ENCODE measurements around the gene VANGL2.

VANGL2 gene

GRCh38 chr1:160406131-160406968 is 6.0 kb downstream of the VANGL2 start:
- DNase-seq (ENCODE audit: low spot score), result no peak

GRCh38 chr1:160407839-160408801 is 7.8 kb downstream of the VANGL2 start:
- no peak for DNase-seq (ENCODE audit: low spot score)

- DNase-seq (ENCODE audit: low spot score), result no peak
Measured at GRCh38 chr1:160408864-160409263, 8.5 kb downstream of the VANGL2 start.

- DNase-seq (ENCODE audit: low spot score), result no peak
Measured at GRCh38 chr1:160409486-160409885, 9.1 kb downstream of the VANGL2 start.

- DNase-seq (ENCODE audit: low spot score), result no peak
Measured at GRCh38 chr1:160410406-160411005, 10.1 kb downstream of the VANGL2 start.

- DNase-seq (ENCODE audit: low spot score), result no peak
Measured at GRCh38 chr1:160411271-160412027, 11.1 kb downstream of the VANGL2 start.

GRCh38 chr1:160412028-160412362 is 11.6 kb downstream of the VANGL2 start:
- DNase-seq (ENCODE audit: low spot score), result no peak

GRCh38 chr1:160413716-160414115 is 13.4 kb downstream of the VANGL2 start:
- DNase-seq (ENCODE audit: low spot score), result no peak

GRCh38 chr1:160414881-160415280 is 14.5 kb downstream of the VANGL2 start:
- no peak for DNase-seq (ENCODE audit: low spot score)

- DNase-seq (ENCODE audit: low spot score), result no peak
Measured at GRCh38 chr1:160415696-160416290, 15.4 kb downstream of the VANGL2 start.

GRCh38 chr1:160416369-160416768 is 16.0 kb downstream of the VANGL2 start:
- DNase-seq (ENCODE audit: low spot score), result no peak

- DNase-seq (ENCODE audit: low spot score), result no peak
Measured at GRCh38 chr1:160418483-160418882, 18.1 kb downstream of the VANGL2 start.

- no peak for DNase-seq (ENCODE audit: low spot score)
Measured at GRCh38 chr1:160419150-160419837, 18.9 kb downstream of the VANGL2 start.

- DNase-seq (ENCODE audit: low spot score), result no peak
Measured at GRCh38 chr1:160419838-160420169, 19.4 kb downstream of the VANGL2 start.

GRCh38 chr1:160420881-160421842 is 20.8 kb downstream of the VANGL2 start:
- DNase-seq (ENCODE audit: low spot score), result no peak

GRCh38 chr1:160421881-160422280 is 21.5 kb downstream of the VANGL2 start:
- no peak for DNase-seq (ENCODE audit: low spot score)

GRCh38 chr1:160423966-160424365 is 23.6 kb downstream of the VANGL2 start:
- DNase-seq (ENCODE audit: low spot score), result no peak

- DNase-seq (ENCODE audit: low spot score), result no peak
Measured at GRCh38 chr1:160425847-160426246, 25.5 kb downstream of the VANGL2 start.

GRCh38 chr1:160427625-160428024 is 27.3 kb downstream of the VANGL2 start:
- no peak for DNase-seq (ENCODE audit: low spot score)

- no peak for DNase-seq (ENCODE audit: low spot score)
Measured at GRCh38 chr1:160428053-160428452, 27.7 kb downstream of the VANGL2 start.
